Brain microvascular endothelial cell (primary cell): ENCODE measurements around the gene POFUT2.

ENCODE experiments used
- DNase-seq: peaks from one replicate; pipeline ENCODE4 v3.0.0-alpha.2; 2020
- H3K27ac ChIP-seq: fragments of 250-450 bp; sonication (Bioruptor Pico); 2 replicates; pipeline ENCODE4 v1.5.1; 2020; ENCODE audit warnings: mild to moderate bottlenecking, moderate library complexity
- H3K27me3 ChIP-seq: fragments of 250-450 bp; sonication (Bioruptor Pico); replicated peaks from 2 replicates; pipeline ENCODE4 v1.5.1; 2020; ENCODE audit warnings: mild to moderate bottlenecking
- H3K36me3 ChIP-seq: fragments of 250-450 bp; sonication (Bioruptor Pico); replicated peaks from 2 replicates; pipeline ENCODE4 v1.5.1; 2020; ENCODE audit warnings: mild to moderate bottlenecking
- H3K4me3 ChIP-seq: 2 replicates; pipeline ENCODE4 v1.5.1; 2011; ENCODE audit warnings: low read depth, mild to moderate bottlenecking, control low read depth, low read length, moderate library complexity
- CTCF ChIP-seq: IDR thresholded peaks from 2 replicates; pipeline ENCODE4 v1.5.1; 2011; ENCODE audit warnings: low read depth, mild to moderate bottlenecking, moderate library complexity, low read length, control low read depth, inconsistent platforms; ENCODE audit errors: missing control alignments
- in situ Hi-C: cut with HindIII; loops from 2 replicates; pipeline ENCODE4 v1.10.0; 2017; ENCODE audit warnings: low sequenced_read_pairs, low pct_ligation_motif_present

The POFUT2 gene

GRCh38 chr21:45228656-45229240 lies 58.9 kb downstream of the POFUT2 start:
- H3K4me3 ChIP-seq, result no peak overlapping the region
- in situ Hi-C loops, result no loop called here
- TF ChIP-seq CTCF, result no peak
- peak overlapping the region; percentile 67 for H3K27ac ChIP-seq
- no peaks in the 10 kb centered on the region for H3K27me3 ChIP-seq
- no peaks in the 10 kb centered on the region for H3K36me3 ChIP-seq
- DNase-seq, result no peak

DNA sequence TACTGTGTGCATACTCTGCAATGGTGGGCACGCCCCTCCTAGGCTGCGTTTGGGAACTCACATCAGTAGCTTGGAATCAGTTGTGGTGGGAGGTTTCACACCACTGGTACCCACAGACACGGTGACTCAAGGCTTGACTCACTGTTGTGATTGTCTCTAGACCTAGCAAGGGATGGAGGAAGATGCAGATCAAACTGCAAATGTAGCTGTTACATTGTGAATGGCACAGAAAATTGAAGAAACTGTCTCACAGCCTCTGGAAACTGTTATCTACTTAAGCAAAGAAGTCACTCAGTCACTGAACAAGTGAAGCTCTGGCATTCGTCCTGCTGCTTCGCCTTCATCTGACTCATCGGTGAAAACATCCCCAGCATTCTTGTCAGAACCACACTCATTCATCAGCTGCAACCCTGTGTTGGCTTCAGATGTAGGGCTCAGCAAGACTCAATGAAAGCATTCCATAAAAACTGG lies 59.5 kb downstream of the POFUT2 start:
- TF ChIP-seq CTCF, result no peak
- in situ Hi-C loops, result no loop called here
- Histone ChIP-seq H3K36me3 (peaks cover 1% of the 10 kb centered on the region), H3K27ac (peak overlapping the region; percentile 67), H3K4me3 (no peak overlapping the region), H3K27me3 (no peaks in the 10 kb centered on the region)
- peak; percentile 98 for DNase-seq

DNA sequence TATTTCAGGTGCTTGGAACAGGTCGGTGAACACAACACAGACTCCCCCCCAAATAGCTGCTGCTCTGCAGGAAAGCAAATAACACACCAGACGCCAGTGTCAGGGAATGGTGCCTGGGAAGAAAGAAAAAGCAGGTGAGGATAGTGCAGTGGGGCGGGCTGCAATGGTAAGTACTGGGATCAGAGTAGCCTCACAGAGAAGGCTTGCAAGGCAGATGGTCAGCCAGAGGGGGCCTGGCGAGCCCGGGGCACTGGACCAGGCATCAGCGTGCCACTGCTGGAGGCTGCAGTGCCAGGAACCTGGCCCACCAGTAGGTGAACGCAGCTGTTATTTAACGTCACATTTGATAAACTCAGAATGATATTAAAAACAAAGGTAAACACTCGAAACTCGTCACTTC lies 60.0 kb downstream of the POFUT2 start:
- H3K27ac ChIP-seq, result peak overlapping the region; percentile 67
- DNase-seq, result no peak
- in situ Hi-C loops, result no loop called here
- H3K27me3 ChIP-seq, result no peaks in the 10 kb centered on the region
- H3K36me3 ChIP-seq, result peaks cover 6% of the 10 kb centered on the region
- H3K4me3 ChIP-seq, result no peak overlapping the region
- TF ChIP-seq CTCF, result peak; percentile 42

DNA sequence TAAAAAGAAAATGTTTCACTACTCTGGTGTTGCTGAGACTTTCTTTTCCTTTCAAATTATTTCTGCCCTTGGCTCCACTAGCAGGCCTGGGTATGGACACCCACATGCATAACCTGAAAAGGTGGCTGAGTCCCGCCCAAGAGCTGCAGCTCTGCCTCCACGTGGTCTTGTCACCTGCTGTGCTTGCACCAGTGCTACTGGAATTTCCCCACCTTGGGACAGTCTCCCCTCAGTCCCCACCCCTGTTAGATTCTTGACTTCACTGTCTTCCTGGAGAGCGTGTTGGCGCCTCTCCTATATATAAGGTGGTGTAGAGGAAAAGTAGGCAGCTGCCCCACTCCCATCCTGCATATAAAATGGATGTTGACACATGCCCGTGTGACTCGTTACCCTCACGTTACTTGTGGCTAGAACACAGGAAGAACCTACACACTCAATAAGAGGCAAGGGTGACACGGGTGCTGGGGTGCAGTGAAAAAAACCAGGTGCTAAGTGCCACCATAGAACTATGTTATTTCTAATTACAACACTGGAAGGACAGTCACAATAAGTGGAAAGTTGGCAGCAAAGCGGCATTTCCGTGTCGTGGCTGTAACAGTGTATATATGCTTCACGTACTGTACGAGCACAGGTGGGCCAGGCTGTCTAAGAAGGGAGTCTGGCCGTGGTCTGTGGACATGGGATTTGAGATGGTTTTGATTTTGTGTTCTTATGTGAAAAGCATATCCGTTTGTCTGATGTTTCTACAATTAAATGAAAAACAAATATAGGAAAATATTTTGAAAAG lies 61.0 kb downstream of the POFUT2 start:
- in situ Hi-C loops, result no loop called here

GRCh38 chr21:45225741-45226327 lies 61.9 kb downstream of the POFUT2 start:
- no peak overlapping the region for H3K27ac ChIP-seq
- TF ChIP-seq CTCF, result no peak
- no peak for DNase-seq
- no peak overlapping the region for H3K4me3 ChIP-seq
- H3K27me3 ChIP-seq, result no peaks in the 10 kb centered on the region
- H3K36me3 ChIP-seq, result peaks cover 19% of the 10 kb centered on the region
- in situ Hi-C loops, result no loop called here

More for the DNA sequence above, 61.0 kb downstream of the POFUT2 start:
- no peak for DNase-seq
- Histone ChIP-seq H3K4me3 (no peak overlapping the region), H3K27me3 (no peaks in the 10 kb centered on the region), H3K27ac (no peak overlapping the region), H3K36me3 (peaks cover 13% of the 10 kb centered on the region)
- TF ChIP-seq CTCF, result no peak
